Measurements from ENCODE around the gene FAM53C. TPM values are rescaled to one million over a fixed set of nuclear protein-coding genes. Genes with fewer than 3 reads are reported as not detected.
A peak's percentile ranks its signal among the peaks of the same experiment; 100 is the strongest.

The FAM53C gene
- total RNA-seq, 1 donor from 2014 or later: 69.9 TPM

DNA sequence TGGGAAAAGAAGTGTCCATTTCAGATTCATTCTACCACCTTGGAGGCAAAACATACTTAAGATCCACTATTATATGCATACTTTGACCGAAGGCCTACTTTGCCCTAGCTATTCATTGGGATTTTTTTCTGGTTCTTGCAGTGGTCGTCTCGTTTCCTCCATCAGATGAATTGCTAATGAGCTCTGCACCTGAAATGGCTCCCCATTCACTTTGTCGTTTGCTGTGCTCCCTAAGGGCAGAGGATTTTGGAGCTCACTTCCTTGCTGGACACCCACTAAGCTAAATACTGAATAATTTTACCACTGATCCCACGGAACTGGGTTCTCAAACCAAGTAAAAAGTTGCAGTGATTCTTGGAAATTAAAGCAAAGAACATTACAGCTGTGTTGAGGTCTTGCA, 16.3 kb downstream of the FAM53C start:
- Mint-ChIP-seq H3K9me3 (ENCODE audit: unreplicated experiment) (no peaks in the 10 kb centered on the region), H3K27me3 (ENCODE audit: unreplicated experiment) (peaks cover 11% of the 10 kb centered on the region), H3K36me3 (ENCODE audit: unreplicated experiment) (peaks cover 11% of the 10 kb centered on the region), H3K27ac (ENCODE audit: unreplicated experiment) (no peak overlapping the region), H3K4me3 (ENCODE audit: unreplicated experiment) (peak overlapping the region; percentile 98), H3K4me1 (ENCODE audit: low read depth, unreplicated experiment) (peaks cover 19% of the 10 kb centered on the region)
- no peak for DNase-seq
- TF ChIP-seq CTCF (IDR thresholded peaks at IDR 0.05; ENCODE audit: partially characterized antibody, unreplicated experiment): no peak

DNA sequence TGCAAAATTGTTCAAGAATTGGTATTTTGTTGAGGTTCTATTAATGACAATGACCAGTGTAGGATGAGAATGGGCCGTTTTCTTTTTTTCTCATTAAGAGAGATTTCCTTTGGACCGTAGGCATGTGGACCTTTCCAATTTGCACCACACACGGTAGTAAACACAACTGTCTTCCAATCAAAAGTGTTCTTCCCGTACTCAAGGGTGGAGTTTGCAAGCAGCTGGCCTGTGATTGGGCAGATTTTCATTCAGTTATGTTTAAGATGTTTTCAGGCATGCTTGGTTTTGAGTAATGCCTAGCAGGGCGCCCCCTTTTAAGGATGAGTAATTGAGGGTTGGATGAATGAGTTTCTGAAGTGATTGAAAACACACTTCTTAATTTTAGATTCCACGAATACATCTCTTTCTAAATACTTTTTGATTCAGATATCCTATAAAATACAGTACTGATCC, 16.9 kb downstream of the FAM53C start:
- DNase-seq: no peak
- H3K36me3 Mint-ChIP-seq (ENCODE audit: unreplicated experiment): peaks cover 11% of the 10 kb centered on the region
- H3K4me1 Mint-ChIP-seq (ENCODE audit: low read depth, unreplicated experiment): peaks cover 19% of the 10 kb centered on the region
- H3K9me3 Mint-ChIP-seq (ENCODE audit: unreplicated experiment): no peaks in the 10 kb centered on the region
- peaks cover 11% of the 10 kb centered on the region for H3K27me3 Mint-ChIP-seq (ENCODE audit: unreplicated experiment)
- no peak for TF ChIP-seq CTCF (IDR thresholded peaks at IDR 0.05; ENCODE audit: partially characterized antibody, unreplicated experiment)
- peak overlapping the region; percentile 98 for H3K4me3 Mint-ChIP-seq (ENCODE audit: unreplicated experiment)
- peak overlapping the region; percentile 33 for H3K27ac Mint-ChIP-seq (ENCODE audit: unreplicated experiment)

GRCh38 chr5:138359621-138360020, 21.6 kb downstream of the FAM53C start:
- Mint-ChIP-seq H3K27me3 (ENCODE audit: unreplicated experiment) (no peaks in the 10 kb centered on the region), H3K9me3 (ENCODE audit: unreplicated experiment) (no peaks in the 10 kb centered on the region), H3K36me3 (ENCODE audit: unreplicated experiment) (no peaks in the 10 kb centered on the region), H3K4me1 (ENCODE audit: low read depth, unreplicated experiment) (peaks cover 13% of the 10 kb centered on the region), H3K4me3 (ENCODE audit: unreplicated experiment) (no peak overlapping the region), H3K27ac (ENCODE audit: unreplicated experiment) (no peak overlapping the region)
- TF ChIP-seq CTCF (IDR thresholded peaks at IDR 0.05; ENCODE audit: partially characterized antibody, unreplicated experiment): no peak
- no peak for DNase-seq

- no peak for DNase-seq
- no peak overlapping the region for H3K27ac Mint-ChIP-seq (ENCODE audit: unreplicated experiment)
- TF ChIP-seq CTCF (IDR thresholded peaks at IDR 0.05; ENCODE audit: partially characterized antibody, unreplicated experiment): no peak
- H3K9me3 Mint-ChIP-seq (ENCODE audit: unreplicated experiment): no peaks in the 10 kb centered on the region
- peaks cover 1% of the 10 kb centered on the region for H3K4me1 Mint-ChIP-seq (ENCODE audit: low read depth, unreplicated experiment)
- H3K4me3 Mint-ChIP-seq (ENCODE audit: unreplicated experiment): no peak overlapping the region
- no peaks in the 10 kb centered on the region for H3K27me3 Mint-ChIP-seq (ENCODE audit: unreplicated experiment)
- no peaks in the 10 kb centered on the region for H3K36me3 Mint-ChIP-seq (ENCODE audit: unreplicated experiment)
Measured at GRCh38 chr5:138360941-138361452, 22.9 kb downstream of the FAM53C start.

GRCh38 chr5:138364576-138364975, 26.5 kb downstream of the FAM53C start:
- Mint-ChIP-seq H3K27me3 (ENCODE audit: unreplicated experiment) (no peaks in the 10 kb centered on the region), H3K4me3 (ENCODE audit: unreplicated experiment) (no peak overlapping the region), H3K4me1 (ENCODE audit: low read depth, unreplicated experiment) (peaks cover 1% of the 10 kb centered on the region), H3K27ac (ENCODE audit: unreplicated experiment) (no peak overlapping the region), H3K36me3 (ENCODE audit: unreplicated experiment) (no peaks in the 10 kb centered on the region), H3K9me3 (ENCODE audit: unreplicated experiment) (no peaks in the 10 kb centered on the region)
- no peak for DNase-seq
- TF ChIP-seq CTCF (IDR thresholded peaks at IDR 0.05; ENCODE audit: partially characterized antibody, unreplicated experiment): no peak

Measured in glutamatergic neuron (in vitro differentiated cells).